ENCODE results near the gene TBL1X.

- TF ChIP-seq CTCF (conservative IDR thresholded peaks at IDR 0.05) (no peak), ZFX (IDR thresholded peaks at IDR 0.05) (no peak)
Observed at GRCh38 chrX:9730078-9730477, 265.2 kb downstream of the TBL1X start.
